ENCODE data around the gene EEFSEC.

EEFSEC gene

GRCh38 chr3:128207951-128208350 lies 54.7 kb downstream of the EEFSEC start:
- TF ChIP-seq Cebpa-rat (IDR thresholded peaks at IDR 0.05): no peak
- Histone ChIP-seq H3K4me3 (no peak overlapping the region), H3K27me3 (no peaks in the 10 kb centered on the region), H3K4me1 (no peaks in the 10 kb centered on the region), H3K27ac (no peak overlapping the region), H3K36me3 (no peaks in the 10 kb centered on the region), H4K20me1 (peaks cover 46% of the 10 kb centered on the region), H3K4me2 (no peak overlapping the region), H3K9ac (no peak overlapping the region), H3K9me3 (no peaks in the 10 kb centered on the region)

GRCh38 chr3:128210711-128211110 lies 57.4 kb downstream of the EEFSEC start:
- TF ChIP-seq Cebpa-rat (IDR thresholded peaks at IDR 0.05): no peak
- Histone ChIP-seq H3K27me3 (no peaks in the 10 kb centered on the region), H3K9ac (no peak overlapping the region), H4K20me1 (peaks cover 41% of the 10 kb centered on the region; the same call in 1 of the 2 replicates), H3K4me1 (no peaks in the 10 kb centered on the region), H3K4me2 (no peak overlapping the region), H3K27ac (no peak overlapping the region), H3K36me3 (no peaks in the 10 kb centered on the region), H3K9me3 (no peaks in the 10 kb centered on the region), H3K4me3 (no peak overlapping the region)

GRCh38 chr3:128214056-128214455 lies 60.8 kb downstream of the EEFSEC start:
- Histone ChIP-seq H3K27me3 (no peaks in the 10 kb centered on the region), H3K9me3 (no peaks in the 10 kb centered on the region), H3K27ac (no peak overlapping the region), H3K36me3 (peaks cover 3% of the 10 kb centered on the region), H3K9ac (no peak overlapping the region), H4K20me1 (peaks cover 49% of the 10 kb centered on the region), H3K4me3 (no peak overlapping the region), H3K4me1 (peaks cover 10% of the 10 kb centered on the region; the same call in 1 of the 2 replicates), H3K4me2 (no peak overlapping the region)
- TF ChIP-seq Cebpa-rat (IDR thresholded peaks at IDR 0.05): no peak

GRCh38 chr3:128215290-128215689 lies 62.0 kb downstream of the EEFSEC start:
- peaks cover 8% of the 10 kb centered on the region for H3K36me3 ChIP-seq
- no peaks in the 10 kb centered on the region for H3K9me3 ChIP-seq
- peaks cover 45% of the 10 kb centered on the region for H4K20me1 ChIP-seq
- no peaks in the 10 kb centered on the region for H3K27me3 ChIP-seq
- TF ChIP-seq Cebpa-rat (IDR thresholded peaks at IDR 0.05): no peak
- H3K4me3 ChIP-seq: no peak overlapping the region
- H3K9ac ChIP-seq: no peak overlapping the region
- peaks cover 10% of the 10 kb centered on the region; the same call in 1 of the 2 replicates for H3K4me1 ChIP-seq
- H3K4me2 ChIP-seq: no peak overlapping the region
- no peak overlapping the region for H3K27ac ChIP-seq

GRCh38 chr3:128215800-128216495 lies 62.7 kb downstream of the EEFSEC start:
- no peak overlapping the region for H3K4me3 ChIP-seq
- peaks cover 45% of the 10 kb centered on the region for H4K20me1 ChIP-seq
- no peak for TF ChIP-seq Cebpa-rat (IDR thresholded peaks at IDR 0.05)
- no peak overlapping the region for H3K9ac ChIP-seq
- H3K27ac ChIP-seq: no peak overlapping the region
- peaks cover 10% of the 10 kb centered on the region; the same call in 1 of the 2 replicates for H3K4me1 ChIP-seq
- no peaks in the 10 kb centered on the region for H3K9me3 ChIP-seq
- no peak overlapping the region for H3K4me2 ChIP-seq
- H3K36me3 ChIP-seq: peaks cover 11% of the 10 kb centered on the region
- H3K27me3 ChIP-seq: no peaks in the 10 kb centered on the region

- Histone ChIP-seq H3K9ac (no peak overlapping the region), H3K4me2 (no peak overlapping the region), H3K27me3 (no peaks in the 10 kb centered on the region), H3K27ac (no peak overlapping the region), H3K4me3 (no peak overlapping the region), H3K9me3 (peaks cover 11% of the 10 kb centered on the region), H4K20me1 (peaks cover 33% of the 10 kb centered on the region), H3K4me1 (peaks cover 10% of the 10 kb centered on the region; the same call in 1 of the 2 replicates), H3K36me3 (peaks cover 22% of the 10 kb centered on the region)
- no peak for TF ChIP-seq Cebpa-rat (IDR thresholded peaks at IDR 0.05)
Measured at GRCh38 chr3:128217702-128218547, 64.6 kb downstream of the EEFSEC start.

- Histone ChIP-seq H3K36me3 (peaks cover 28% of the 10 kb centered on the region), H3K9ac (no peak overlapping the region), H4K20me1 (peaks cover 33% of the 10 kb centered on the region), H3K4me2 (no peak overlapping the region), H3K9me3 (peaks cover 19% of the 10 kb centered on the region), H3K27me3 (no peaks in the 10 kb centered on the region), H3K27ac (no peak overlapping the region), H3K4me1 (peaks cover 10% of the 10 kb centered on the region; the same call in 1 of the 2 replicates), H3K4me3 (no peak overlapping the region)
- TF ChIP-seq Cebpa-rat (IDR thresholded peaks at IDR 0.05): no peak
Measured at GRCh38 chr3:128218548-128219257, 65.4 kb downstream of the EEFSEC start.

GRCh38 chr3:128221328-128221727 lies 68.0 kb downstream of the EEFSEC start:
- Histone ChIP-seq H3K27me3 (no peaks in the 10 kb centered on the region), H3K9me3 (peaks cover 19% of the 10 kb centered on the region), H3K36me3 (peaks cover 28% of the 10 kb centered on the region), H3K4me1 (peaks cover 10% of the 10 kb centered on the region; the same call in 1 of the 2 replicates), H3K4me2 (no peak overlapping the region), H3K9ac (no peak overlapping the region), H3K4me3 (no peak overlapping the region), H4K20me1 (peaks cover 17% of the 10 kb centered on the region), H3K27ac (no peak overlapping the region)
- no peak for TF ChIP-seq Cebpa-rat (IDR thresholded peaks at IDR 0.05)

- Histone ChIP-seq H3K27me3 (no peaks in the 10 kb centered on the region), H3K4me1 (0 out of 2 replicates have a peak, but pooled peaks cover 2% of the 10 kb centered on the region), H3K9ac (no peak overlapping the region), H3K4me2 (no peak overlapping the region), H3K36me3 (peaks cover 28% of the 10 kb centered on the region), H3K9me3 (peaks cover 19% of the 10 kb centered on the region), H3K27ac (no peak overlapping the region), H3K4me3 (no peak overlapping the region), H4K20me1 (peaks cover 18% of the 10 kb centered on the region)
- no peak for TF ChIP-seq Cebpa-rat (IDR thresholded peaks at IDR 0.05)
Measured at GRCh38 chr3:128222796-128223385, 69.6 kb downstream of the EEFSEC start.

Data from BLaER1 (cell line).